Activated CD8-positive, alpha-beta memory T cell treated with anti-CD3 and anti-CD28 coated beads, Interleukin-2, amount 10 ng/mL, durations not matched to agents 7 days and 5 days (primary cell): ENCODE results near the gene CCDC86. TPM values are rescaled to one million over a fixed set of nuclear protein-coding genes. Genes with fewer than 3 reads are reported as not detected.

Experiments used
- ATAC-seq: fragments of 150-1000 bp; cut with Tn5 transposase; one replicate; pipeline ENCODE4 v1.10.0; 2021; ENCODE audit warnings: moderate library complexity
- CTCF ChIA-PET: fragments of 350-600 bp; sonication (Branson Sonifier 250); formaldehyde crosslinking; loops from one replicate; lab custom pipeline; 2021; ENCODE audit warnings: antibody characterized with exemption; lab: Charles Lee
- DNase-seq: peaks from one replicate; pipeline ENCODE4 v3.0.0-alpha.2; 2020
- H3K27ac Mint-ChIP-seq: one replicate; pipeline ENCODE4 v1.8.0; 2021; ENCODE audit warnings: mild to moderate bottlenecking, mixed read lengths
- H3K27me3 Mint-ChIP-seq: one replicate; pipeline ENCODE4 v1.8.0; 2021; ENCODE audit warnings: mixed read lengths
- H3K36me3 Mint-ChIP-seq: one replicate; pipeline ENCODE4 v1.8.0; 2021; ENCODE audit warnings: mild to moderate bottlenecking, mixed read lengths
- H3K4me1 Mint-ChIP-seq: one replicate; pipeline ENCODE4 v1.8.0; 2021; ENCODE audit warnings: mixed read lengths
- H3K4me3 Mint-ChIP-seq: one replicate; pipeline ENCODE4 v1.8.0; 2021; ENCODE audit warnings: mild to moderate bottlenecking, moderate library complexity, mixed read lengths
- H3K9me3 Mint-ChIP-seq: one replicate; pipeline ENCODE4 v1.8.0; 2022; ENCODE audit warnings: low read depth, mixed read lengths
- total RNA-seq, 2 experiments: library from RNA; stranded (reverse); gene quantifications; one replicate each; pipeline ENCODE4 v1.2.3, GENCODE V29; 2021

Gene CCDC86
- total RNA-seq, 2 experiments from 2014 or later, result 26.5 to 40.8 TPM

GRCh38 chr11:60851327-60852104, 9.6 kb downstream of the CCDC86 start:
- H3K4me1 Mint-ChIP-seq, result peaks cover 11% of the 10 kb centered on the region
- H3K27ac Mint-ChIP-seq, result no peak overlapping the region
- CTCF ChIA-PET, result interaction anchor here (0.9 to 3.4 kb wide), 3 partner anchors 9 to 20 kb away, joined by 3 to 20 read pairs (median 5); partner anchors contain the start of gene CCDC86

GRCh38 chr11:60852117-60852981, 10.4 kb downstream of the CCDC86 start:
- no peak overlapping the region for H3K4me3 Mint-ChIP-seq
- CTCF ChIA-PET, result no interaction called here
- no peak for ATAC-seq
- peaks cover 5% of the 10 kb centered on the region for H3K27me3 Mint-ChIP-seq
- H3K9me3 Mint-ChIP-seq, result no peaks in the 10 kb centered on the region
- no peak for DNase-seq
- H3K36me3 Mint-ChIP-seq, result peaks cover 10% of the 10 kb centered on the region
- H3K4me1 Mint-ChIP-seq, result peaks cover 14% of the 10 kb centered on the region
- H3K27ac Mint-ChIP-seq, result no peak overlapping the region

More at GRCh38 chr11:60851327-60852104, 9.6 kb downstream of the CCDC86 start:
- no peak overlapping the region for H3K4me3 Mint-ChIP-seq
- H3K9me3 Mint-ChIP-seq, result no peaks in the 10 kb centered on the region
- peaks cover 5% of the 10 kb centered on the region for H3K27me3 Mint-ChIP-seq
- no peak for DNase-seq
- peaks cover 12% of the 10 kb centered on the region for H3K36me3 Mint-ChIP-seq
- no peak for ATAC-seq

- no peak overlapping the region for H3K4me3 Mint-ChIP-seq
- CTCF ChIA-PET, result no interaction called here
- no peaks in the 10 kb centered on the region for H3K9me3 Mint-ChIP-seq
- H3K27me3 Mint-ChIP-seq, result peaks cover 5% of the 10 kb centered on the region
- no peak overlapping the region for H3K27ac Mint-ChIP-seq
- H3K36me3 Mint-ChIP-seq, result peaks cover 10% of the 10 kb centered on the region
- H3K4me1 Mint-ChIP-seq, result peaks cover 22% of the 10 kb centered on the region
- ATAC-seq, result no peak
- DNase-seq, result no peak
Observed at GRCh38 chr11:60852982-60853950, 11.4 kb downstream of the CCDC86 start.

- Mint-ChIP-seq H3K27me3 (peaks cover 5% of the 10 kb centered on the region), H3K27ac (no peak overlapping the region), H3K4me3 (no peak overlapping the region), H3K36me3 (peaks cover 10% of the 10 kb centered on the region), H3K9me3 (no peaks in the 10 kb centered on the region), H3K4me1 (peaks cover 32% of the 10 kb centered on the region)
- no peak for ATAC-seq
- DNase-seq, result no peak
- CTCF ChIA-PET, result interaction anchor here (2.8 kb wide), 2 partner anchors 18 to 24 kb away, joined by 8 to 16 read pairs; no protein-coding TSS in a partner anchor
Observed at GRCh38 chr11:60854140-60854846, 12.4 kb downstream of the CCDC86 start.

GRCh38 chr11:60854847-60855725, 13.2 kb downstream of the CCDC86 start:
- peaks cover 36% of the 10 kb centered on the region for H3K4me1 Mint-ChIP-seq
- H3K27ac Mint-ChIP-seq, result peak overlapping the region; percentile 64
- H3K36me3 Mint-ChIP-seq, result peaks cover 10% of the 10 kb centered on the region
- CTCF ChIA-PET, result interaction anchor here (1.8 to 2.8 kb wide), 4 partner anchors 9 to 32 kb away, joined by 4 to 16 read pairs (median 9); no protein-coding TSS in a partner anchor
- H3K9me3 Mint-ChIP-seq, result no peaks in the 10 kb centered on the region
- DNase-seq (no peak), ATAC-seq (no peak)
- H3K27me3 Mint-ChIP-seq, result peaks cover 5% of the 10 kb centered on the region
- H3K4me3 Mint-ChIP-seq, result peak overlapping the region; percentile 58

- ATAC-seq, result no peak
- H3K36me3 Mint-ChIP-seq, result peaks cover 7% of the 10 kb centered on the region
- peaks cover 5% of the 10 kb centered on the region for H3K27me3 Mint-ChIP-seq
- peak within 1 kb of the TSS; percentile 58 for H3K4me3 Mint-ChIP-seq
- H3K27ac Mint-ChIP-seq, result peak within 1 kb of the TSS; percentile 64
- CTCF ChIA-PET, result interaction anchor here (0.9 to 2.8 kb wide), 6 partner anchors 9 to 44 kb away, joined by 3 to 16 read pairs (median 6); no protein-coding TSS in a partner anchor
- H3K9me3 Mint-ChIP-seq, result no peaks in the 10 kb centered on the region
- peaks cover 36% of the 10 kb centered on the region for H3K4me1 Mint-ChIP-seq
- DNase-seq, result no peak
Observed at GRCh38 chr11:60855726-60856633, 14.1 kb downstream of the CCDC86 start, which contains the start of gene PTGDR2. TSS of gene PTGDR2 (minus strand) at chr11:60855950. CDS start at chr11:60853722, 2,228 bp downstream.

GRCh38 chr11:60857378-60858232, 15.7 kb downstream of the CCDC86 start:
- CTCF ChIA-PET, result no interaction called here
- Mint-ChIP-seq H3K4me3 (no peak overlapping the region), H3K36me3 (peaks cover 4% of the 10 kb centered on the region), H3K9me3 (no peaks in the 10 kb centered on the region), H3K27me3 (peaks cover 5% of the 10 kb centered on the region), H3K4me1 (peaks cover 36% of the 10 kb centered on the region), H3K27ac (peak overlapping the region; percentile 1)
- DNase-seq (no peak), ATAC-seq (no peak)

- no peak for ATAC-seq
Observed at GRCh38 chr11:60858236-60858635, 16.3 kb downstream of the CCDC86 start.

GRCh38 chr11:60858731-60859464, 17.0 kb downstream of the CCDC86 start:
- CTCF ChIA-PET, result no interaction called here
- Mint-ChIP-seq H3K4me1 (peaks cover 37% of the 10 kb centered on the region), H3K36me3 (no peaks in the 10 kb centered on the region), H3K4me3 (no peak overlapping the region), H3K9me3 (no peaks in the 10 kb centered on the region), H3K27ac (peak overlapping the region; percentile 79), H3K27me3 (peaks cover 5% of the 10 kb centered on the region)
- DNase-seq (no peak), ATAC-seq (peak; percentile 68)

More at GRCh38 chr11:60858236-60858635, 16.3 kb downstream of the CCDC86 start:
- no peak for DNase-seq
- Mint-ChIP-seq H3K9me3 (no peaks in the 10 kb centered on the region), H3K27me3 (peaks cover 5% of the 10 kb centered on the region), H3K36me3 (peaks cover 1% of the 10 kb centered on the region), H3K4me3 (no peak overlapping the region), H3K4me1 (peaks cover 36% of the 10 kb centered on the region), H3K27ac (peak overlapping the region; percentile 79)
- CTCF ChIA-PET, result no interaction called here
